ENCODE results near the gene AHRR.

The AHRR gene

GRCh38 chr5:417301-418161, 96.0 kb downstream of the AHRR start:
- DNase-seq, result no peak

DNA sequence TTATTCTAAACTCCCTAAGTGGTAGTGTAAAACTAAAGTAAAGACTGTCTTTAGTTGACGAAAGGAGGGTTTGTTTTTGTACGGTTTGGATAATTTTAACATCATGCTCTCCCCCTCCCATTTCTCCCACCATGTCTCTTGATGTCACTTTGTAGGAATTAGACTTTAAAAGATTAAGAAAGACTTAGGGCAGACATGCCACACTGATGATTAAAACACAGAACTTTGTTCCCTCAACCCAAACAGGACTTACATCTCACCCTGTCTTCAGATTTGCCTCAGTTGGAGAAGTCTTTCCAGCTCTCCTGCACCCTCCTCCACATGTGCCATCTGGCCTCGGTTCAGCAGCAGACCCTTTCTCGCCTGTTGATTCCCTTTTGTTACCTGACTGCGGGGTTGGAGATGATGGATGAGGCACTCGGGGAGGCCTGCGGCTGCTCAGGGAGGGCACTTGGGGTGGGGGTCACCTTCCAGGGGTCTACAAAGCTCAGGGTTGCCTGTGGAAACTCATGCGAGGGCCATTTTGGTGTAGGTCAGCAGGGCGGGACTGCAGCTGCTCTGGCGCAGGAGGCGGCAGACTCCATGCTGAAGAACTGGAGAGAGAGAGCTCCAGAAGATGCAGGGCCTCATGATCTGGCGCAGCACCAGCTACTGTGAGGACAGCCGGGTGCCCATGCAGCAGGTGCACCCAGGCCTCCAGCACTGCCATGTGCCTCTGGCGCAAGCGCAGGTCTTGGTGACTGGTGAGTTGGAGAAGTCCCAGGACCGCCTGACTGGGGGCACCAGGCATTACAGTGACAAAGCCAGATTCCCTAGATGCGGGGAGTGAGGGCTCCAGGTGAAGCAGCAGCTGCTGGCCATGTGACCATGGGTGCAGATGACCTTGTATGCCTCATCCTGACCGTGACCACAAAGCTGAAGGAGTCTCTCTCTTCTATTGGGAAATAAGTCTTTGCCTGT, 96.9 kb downstream of the AHRR start:
- DNase-seq, result peak in 1 of 2 donors; percentile 27

- DNase-seq, result no peak
These were observed 98.5 kb downstream of the AHRR start for GRCh38 chr5:419970-420369.

DNA sequence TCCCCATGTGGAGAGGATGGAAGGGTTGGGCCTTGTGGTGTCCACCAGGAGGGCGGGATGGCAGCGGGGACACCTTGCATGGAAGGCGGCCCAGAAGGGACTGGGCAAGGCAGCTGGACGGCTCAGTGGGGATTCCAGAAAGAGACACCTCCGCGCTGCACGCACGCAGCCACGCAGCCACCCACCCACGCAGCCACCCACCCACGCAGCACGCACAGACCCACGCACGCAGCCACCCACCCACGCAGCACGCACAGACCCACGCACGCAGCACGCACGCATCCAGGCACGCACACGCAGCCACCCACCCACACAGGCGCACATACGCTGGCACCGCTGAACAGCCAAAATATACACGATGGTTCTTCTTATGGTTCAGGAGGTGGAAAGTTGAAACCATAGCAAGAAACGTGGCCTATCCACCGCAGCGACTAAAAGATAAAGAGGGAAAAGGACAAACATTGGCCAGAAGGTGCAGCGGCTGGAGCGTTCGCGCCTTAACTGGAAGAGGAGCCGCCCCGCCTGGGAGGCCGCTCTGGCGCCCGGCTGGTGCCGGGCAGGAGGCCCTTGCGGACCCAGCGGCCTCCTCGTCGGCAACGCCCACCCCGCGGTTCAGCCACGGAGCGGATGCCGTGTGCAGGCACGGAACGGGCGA, 99.2 kb downstream of the AHRR start:
- DNase-seq, result no peak

DNA sequence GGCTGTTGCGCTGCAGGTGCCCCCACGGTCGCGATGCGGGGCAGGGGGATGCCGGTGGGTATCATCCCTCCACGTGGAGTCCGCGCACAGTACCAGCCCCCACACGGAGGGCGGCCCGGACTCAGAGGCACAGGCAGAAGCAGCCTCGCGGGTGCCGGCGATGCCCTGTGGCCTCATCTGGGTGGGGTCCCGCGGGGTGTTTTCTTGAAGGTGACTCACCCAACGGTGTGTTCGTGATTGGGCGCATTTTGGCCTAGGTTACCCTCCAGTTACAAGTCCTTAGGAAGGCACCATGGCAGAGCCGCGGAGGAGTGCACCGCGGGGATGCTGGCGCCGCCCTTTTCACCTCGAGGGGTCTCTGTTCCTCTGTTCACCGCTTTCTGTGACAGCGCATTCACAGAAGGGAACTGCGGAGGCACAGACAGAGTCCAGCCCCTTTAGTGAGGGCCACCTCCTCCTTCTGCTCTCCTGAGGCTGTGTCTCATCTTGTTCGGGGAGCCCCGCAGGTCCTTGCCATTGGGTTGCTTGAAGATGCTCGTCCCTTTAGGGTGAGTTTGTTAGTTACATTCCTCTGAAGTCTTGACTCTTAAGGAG, 99.9 kb downstream of the AHRR start:
- DNase-seq, result no peak

- DNase-seq, result no peak
These were observed 100.4 kb downstream of the AHRR start for GRCh38 chr5:421901-422300.

- DNase-seq, result no peak
These were observed 101.1 kb downstream of the AHRR start for GRCh38 chr5:422323-423232.

DNA sequence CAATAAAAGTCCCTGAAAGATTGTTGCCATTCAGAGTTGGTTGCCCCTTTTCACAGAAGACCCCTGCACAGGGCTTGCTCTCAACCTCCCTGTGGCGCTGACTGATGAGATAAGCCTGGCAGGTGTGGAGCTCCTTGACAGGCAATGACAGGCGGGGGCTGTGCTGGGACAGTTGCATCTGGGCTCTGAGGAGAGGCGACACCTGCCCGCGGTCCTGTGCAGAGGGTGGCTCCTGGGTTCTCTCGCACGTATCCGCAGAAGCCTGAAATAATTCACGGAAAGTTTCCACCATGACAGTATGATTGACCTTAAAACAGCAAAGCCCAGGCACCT, 101.7 kb downstream of the AHRR start:
- DNase-seq, result no peak

DNA sequence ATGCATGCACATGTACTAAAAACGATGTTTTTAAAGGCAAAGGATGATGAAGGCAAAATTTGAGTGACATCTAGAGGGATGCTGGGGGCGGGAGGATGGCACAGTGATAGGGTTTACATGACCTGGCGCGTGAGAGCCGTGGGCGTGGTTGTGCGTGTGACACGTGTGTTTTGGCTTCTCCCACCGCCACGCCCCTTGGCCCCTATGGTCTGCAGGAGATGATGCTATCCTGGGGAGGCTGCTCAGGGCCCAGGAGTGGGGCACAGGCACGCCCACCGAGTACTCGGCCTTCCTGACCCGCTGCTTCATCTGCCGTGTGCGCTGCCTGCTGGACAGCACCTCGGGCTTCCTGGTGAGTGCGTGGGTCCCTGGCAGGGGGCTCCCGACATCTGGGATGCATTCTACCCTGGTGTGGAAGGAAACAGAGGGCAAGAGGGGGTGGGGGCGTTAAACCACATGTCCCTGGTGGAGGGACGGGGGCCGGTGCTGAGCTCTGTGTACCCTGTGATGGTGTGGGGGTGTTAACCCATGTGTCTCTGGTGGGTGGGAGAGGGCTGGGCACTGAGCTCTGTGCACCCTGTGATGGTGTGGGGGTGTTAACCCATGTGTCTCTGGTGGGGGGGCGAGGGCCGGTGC, 102.2 kb downstream of the AHRR start:
- DNase-seq, result peak in 1 of 2 donors; percentile 57

- peak; percentile 61 to 90 for DNase-seq
These were observed 103.0 kb downstream of the AHRR start for GRCh38 chr5:424301-425110.

- peak; percentile 37 to 44 for DNase-seq
These were observed 104.2 kb downstream of the AHRR start for GRCh38 chr5:425714-426113.

DNA sequence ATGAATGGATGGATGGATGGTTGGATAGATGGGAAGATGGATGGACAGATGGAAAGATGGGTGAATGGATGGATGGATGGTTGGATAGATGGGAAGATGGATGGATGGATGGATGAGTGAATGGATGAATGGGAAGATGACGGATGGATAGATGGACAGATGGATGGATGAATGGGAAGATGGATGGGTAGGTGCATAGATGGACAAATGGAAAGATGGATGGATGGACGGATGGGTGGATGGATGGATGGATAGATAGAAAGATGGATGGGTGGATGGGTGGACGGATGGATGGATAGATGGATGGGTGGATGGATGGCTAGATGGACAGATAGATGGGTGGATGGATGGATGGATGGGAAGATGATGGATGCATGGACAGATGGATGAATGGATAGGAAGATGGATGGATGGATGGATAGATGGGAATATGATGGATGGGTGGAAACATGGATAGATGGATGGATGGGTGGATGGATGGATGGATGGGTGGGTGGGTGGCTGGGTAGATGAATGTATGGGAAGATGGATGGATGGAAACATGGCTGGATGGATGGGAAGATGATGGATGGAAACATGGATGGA, 105.0 kb downstream of the AHRR start:
- DNase-seq, result no peak

- DNase-seq, result no peak
These were observed 106.0 kb downstream of the AHRR start for GRCh38 chr5:427415-428087.

- DNase-seq, result no peak
These were observed 106.7 kb downstream of the AHRR start for GRCh38 chr5:428219-428618.

DNA sequence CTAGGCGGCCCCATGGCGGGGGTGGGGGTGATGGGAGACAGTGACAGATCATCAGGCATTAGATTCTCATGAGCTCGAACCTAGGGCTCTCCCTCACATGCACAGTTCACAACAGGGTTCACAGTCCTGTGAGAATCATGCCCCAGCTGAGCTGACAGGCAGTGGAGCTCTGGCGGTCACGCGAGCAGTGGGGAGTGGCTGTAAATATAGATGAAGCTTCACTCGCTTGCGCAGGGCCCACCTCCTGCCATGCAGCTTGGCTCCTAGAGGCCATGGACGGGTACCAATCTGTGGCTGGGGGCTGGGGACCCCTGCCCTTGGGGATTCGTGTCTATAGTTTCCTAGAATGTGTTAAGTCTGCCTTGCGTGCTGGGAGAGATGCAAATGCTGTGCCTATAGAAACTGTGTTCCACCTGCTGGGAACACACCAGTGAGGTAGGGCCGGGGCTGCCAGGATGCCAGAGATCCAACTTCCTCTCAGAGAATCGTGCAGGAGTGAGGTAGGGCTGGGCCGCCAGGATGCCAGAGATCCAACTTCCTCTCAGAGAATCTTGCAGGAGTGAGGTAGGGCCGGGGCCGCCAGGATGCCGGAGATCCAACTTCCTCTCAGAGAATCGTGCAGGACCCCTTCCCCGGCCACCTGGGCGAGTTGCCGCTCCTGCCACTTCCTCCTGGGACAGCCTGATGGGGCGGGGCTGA, 107.4 kb downstream of the AHRR start:
- DNase-seq, result no peak

- DNase-seq, result no peak
These were observed 108.1 kb downstream of the AHRR start for GRCh38 chr5:429453-430188.

GRCh38 chr5:430214-430925, 108.9 kb downstream of the AHRR start:
- no peak for DNase-seq
